CD4-positive, alpha-beta T cell treated with Interleukin-2 at 100 ng/mL for 4 hours (primary cell): ENCODE results near the gene MAST4.

Experiments used
- DNase-seq: peaks from one replicate; pipeline ENCODE4 v3.0.0-alpha.2; 2020; ENCODE audit warnings: low spot score

MAST4 gene

GRCh38 chr5:67190410-67190809 is 594.2 kb downstream of the MAST4 start:
- DNase-seq, result no peak

GRCh38 chr5:67190861-67191260 is 594.7 kb downstream of the MAST4 start:
- no peak for DNase-seq

- DNase-seq, result no peak
These were observed 596.7 kb downstream of the MAST4 start for GRCh38 chr5:67192719-67193438.

GRCh38 chr5:67193439-67193807 is 597.2 kb downstream of the MAST4 start:
- no peak for DNase-seq

- DNase-seq, result no peak
These were observed 598.0 kb downstream of the MAST4 start for GRCh38 chr5:67194166-67194565.

GRCh38 chr5:67195406-67196275 is 599.4 kb downstream of the MAST4 start:
- no peak for DNase-seq

- no peak for DNase-seq
These were observed 600.4 kb downstream of the MAST4 start, which contains the start of gene CD180 for GRCh38 chr5:67196537-67197059. Gene CD180 (minus strand): TSS chr5:67196799. CDS start chr5:67196641, 158 bp downstream.

GRCh38 chr5:67197536-67197935 is 601.3 kb downstream of the MAST4 start:
- no peak for DNase-seq

- DNase-seq, result no peak
These were observed 602.7 kb downstream of the MAST4 start for GRCh38 chr5:67198917-67199316.

- no peak for DNase-seq
These were observed 603.7 kb downstream of the MAST4 start for GRCh38 chr5:67199859-67200258.

- DNase-seq, result no peak
These were observed 604.8 kb downstream of the MAST4 start for GRCh38 chr5:67200809-67201562.

GRCh38 chr5:67201897-67202549 is 605.8 kb downstream of the MAST4 start:
- no peak for DNase-seq

- DNase-seq, result no peak
These were observed 606.6 kb downstream of the MAST4 start for GRCh38 chr5:67202828-67203227.

GRCh38 chr5:67203701-67204074 is 607.5 kb downstream of the MAST4 start:
- no peak for DNase-seq

GRCh38 chr5:67204821-67205220 is 608.6 kb downstream of the MAST4 start:
- no peak for DNase-seq

- DNase-seq, result no peak
These were observed 609.8 kb downstream of the MAST4 start for GRCh38 chr5:67205981-67206380.

- no peak for DNase-seq
These were observed 610.3 kb downstream of the MAST4 start for GRCh38 chr5:67206461-67206860.

GRCh38 chr5:67206929-67207328 is 610.7 kb downstream of the MAST4 start:
- DNase-seq, result peak; percentile 96

- DNase-seq, result no peak
These were observed 612.2 kb downstream of the MAST4 start for GRCh38 chr5:67208403-67208802.

- peak; percentile 88 for DNase-seq
These were observed 613.1 kb downstream of the MAST4 start for GRCh38 chr5:67209141-67209771.

GRCh38 chr5:67211926-67212325 is 615.7 kb downstream of the MAST4 start:
- DNase-seq, result no peak
